Ecto neural progenitor cell (in vitro differentiated cells): ENCODE results near the gene ZBTB20.
"Not testable (repeated sequence)": the region's sequence is repeated elsewhere in the genome, so short reads cannot be mapped to it uniquely, and the experiment has no call there.

Experiments
- DNase-seq: peaks from one replicate; pipeline ENCODE4 v3.0.0-alpha.2; 2018; ENCODE audit warnings: low spot score

ZBTB20 gene

DNA sequence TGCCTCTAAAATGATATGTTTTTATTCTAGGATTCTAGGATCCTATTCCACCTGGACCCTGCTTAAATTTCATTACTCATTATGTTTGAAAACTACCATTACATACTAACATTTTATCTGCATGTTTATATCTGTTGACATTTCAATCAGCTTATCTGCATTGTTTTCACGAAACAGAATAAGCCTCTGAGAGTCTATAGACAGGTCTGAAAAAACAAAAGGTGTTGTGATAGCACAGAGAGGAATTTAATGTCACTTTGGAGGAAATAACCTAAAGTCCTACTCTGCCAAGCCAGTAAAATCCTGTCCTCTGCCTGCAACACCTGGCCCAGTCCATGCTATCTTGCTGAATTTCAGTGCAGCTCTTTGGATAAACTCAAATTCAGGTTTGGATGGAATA is 315.2 kb downstream of the ZBTB20 start:
- DNase-seq: no peak

DNA sequence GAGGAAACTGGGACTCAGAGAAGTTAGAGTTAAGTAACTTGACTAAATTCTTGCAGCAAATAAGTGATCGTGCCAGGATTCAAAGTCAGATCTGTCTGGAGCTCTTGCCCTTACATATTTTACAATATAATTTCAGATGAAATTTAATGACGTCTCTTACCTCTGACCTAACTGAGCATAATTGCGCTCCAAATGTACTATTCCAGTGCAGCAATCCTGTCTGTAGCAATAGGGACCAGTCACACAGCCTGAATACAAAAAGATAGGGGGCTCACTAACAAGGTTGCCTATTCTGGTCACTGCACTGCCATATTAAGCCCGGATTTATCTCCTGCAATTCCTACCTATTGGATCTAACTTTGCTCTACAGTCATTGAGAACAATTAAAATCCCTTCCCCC is 316.4 kb downstream of the ZBTB20 start:
- no peak for DNase-seq

DNA sequence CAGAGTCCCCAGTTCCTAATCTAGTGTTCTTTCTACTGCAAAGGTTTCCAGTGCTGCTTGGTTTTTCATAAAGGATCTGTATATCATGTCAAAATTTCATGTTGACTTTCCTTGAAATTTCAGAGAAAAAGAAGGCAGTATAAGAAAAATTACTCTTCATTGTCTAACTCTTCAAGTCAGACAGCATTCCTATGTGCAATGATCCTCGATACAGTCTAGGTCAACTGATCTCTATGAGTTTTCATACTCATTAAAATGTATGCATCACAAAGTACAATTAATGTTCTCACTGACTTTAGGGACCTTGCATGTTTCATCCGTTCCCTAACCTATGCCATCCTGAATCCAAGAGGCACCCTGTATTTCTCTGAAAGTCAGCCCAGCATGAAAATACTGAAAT is 317.3 kb downstream of the ZBTB20 start:
- no peak for DNase-seq

DNA sequence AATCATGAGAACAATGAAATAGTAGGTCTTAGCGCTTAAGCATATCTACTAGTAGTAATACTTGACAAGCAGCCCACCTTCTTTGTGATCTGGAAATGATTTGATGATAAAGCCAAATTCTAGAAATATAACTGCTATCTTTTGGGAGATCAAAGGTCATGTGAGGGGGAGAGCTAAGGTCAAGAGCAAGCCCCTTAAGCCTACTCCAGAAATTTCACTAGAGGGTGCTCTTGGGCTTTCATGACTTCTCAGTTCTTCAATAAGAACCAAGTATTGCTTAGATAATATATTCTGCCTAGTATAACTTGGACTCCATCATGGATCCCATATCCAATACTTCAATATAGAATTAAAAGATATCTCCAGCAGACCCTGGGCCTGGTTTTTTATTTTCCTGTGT is 319.6 kb downstream of the ZBTB20 start:
- no peak for DNase-seq

DNA sequence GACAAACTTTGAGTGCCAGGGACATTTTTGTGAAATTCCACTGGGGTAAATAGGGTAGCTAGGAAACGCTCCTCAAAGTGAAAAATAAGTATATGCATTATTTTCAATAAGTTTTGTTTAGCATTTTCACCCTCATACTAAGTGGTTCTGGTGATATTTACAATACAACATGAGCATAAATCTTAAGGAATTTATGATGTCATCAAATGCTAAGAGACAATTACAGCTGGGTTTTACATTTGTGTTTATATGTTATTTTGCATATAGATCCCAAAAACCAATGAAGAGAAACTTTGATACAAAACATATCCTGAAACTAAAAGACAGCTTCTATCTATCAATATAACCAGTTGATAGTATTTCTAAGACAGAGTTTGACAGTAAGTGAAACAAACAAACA is 323.1 kb downstream of the ZBTB20 start:
- DNase-seq: no peak

DNA sequence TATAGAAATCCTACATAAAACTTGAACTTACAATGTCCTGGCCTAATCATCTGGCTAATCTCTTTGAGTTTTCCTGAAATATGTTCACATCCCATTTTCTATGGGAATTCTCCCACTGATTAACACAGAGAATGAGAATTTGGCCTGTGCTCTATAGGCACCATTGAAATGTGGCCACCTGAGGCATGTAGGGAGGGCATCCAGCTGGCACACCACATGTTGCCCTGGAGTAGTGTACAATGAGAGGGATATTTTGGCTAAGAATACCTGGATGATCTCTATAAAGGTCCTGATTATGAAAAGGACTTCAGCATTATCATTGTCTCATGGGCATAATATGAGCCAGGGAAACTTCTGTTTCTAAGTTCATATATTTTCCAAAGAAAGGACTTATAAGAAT is 324.0 kb downstream of the ZBTB20 start:
- no peak for DNase-seq

DNA sequence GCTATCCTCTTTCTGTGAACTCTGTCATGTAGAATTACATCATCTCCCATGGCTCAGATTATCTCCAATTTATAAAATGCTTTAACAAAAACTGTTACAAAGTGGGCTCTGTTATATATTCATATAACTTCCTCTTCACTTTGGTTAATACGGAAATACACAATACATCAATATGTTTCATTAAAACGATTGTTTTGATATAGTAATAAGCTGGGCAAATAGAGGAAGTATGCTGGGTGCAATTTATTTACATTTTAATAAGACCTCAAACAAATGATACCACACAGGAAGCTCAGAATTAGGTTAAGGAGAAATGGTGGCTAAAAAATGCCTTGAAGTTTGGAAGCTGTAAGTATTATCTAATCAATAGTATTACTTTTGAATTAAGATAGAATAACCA is 331.0 kb downstream of the ZBTB20 start:
- no peak for DNase-seq

DNA sequence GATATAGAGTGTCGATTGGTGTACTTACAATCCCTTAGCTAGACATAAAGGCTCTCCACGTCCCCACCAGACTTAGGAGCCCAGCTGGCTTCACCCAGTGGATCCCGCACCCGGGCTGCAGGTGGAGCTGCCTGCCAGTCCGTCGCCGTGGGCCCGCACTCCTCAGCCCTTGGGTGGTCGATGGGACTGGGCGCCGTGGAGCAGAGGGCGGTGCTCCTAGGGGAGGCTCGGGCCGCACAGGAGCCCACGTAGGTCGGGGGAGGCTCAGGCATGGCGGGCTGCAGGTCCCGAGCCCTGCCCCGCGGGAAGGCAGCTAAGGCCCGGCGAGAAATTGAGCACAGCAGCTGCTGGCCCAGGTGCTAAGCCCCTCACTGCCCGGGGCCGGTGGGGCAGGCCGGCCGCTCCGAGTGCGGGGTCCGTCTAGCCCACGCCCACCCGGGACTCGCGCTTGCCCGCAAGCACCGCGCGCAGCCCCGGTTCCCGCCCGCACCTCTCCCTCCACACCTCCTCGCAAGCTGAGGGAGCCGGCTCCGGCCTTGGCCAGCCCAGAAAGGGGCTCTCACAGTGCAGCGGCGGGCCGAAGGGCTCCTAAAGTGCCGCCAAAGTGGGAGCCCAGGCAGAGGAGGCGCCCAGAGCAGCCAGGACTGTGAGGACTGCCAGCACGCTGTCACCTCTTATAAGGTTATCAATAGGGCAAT is 334.4 kb downstream of the ZBTB20 start:
- DNase-seq: not testable (repeated sequence)

DNA sequence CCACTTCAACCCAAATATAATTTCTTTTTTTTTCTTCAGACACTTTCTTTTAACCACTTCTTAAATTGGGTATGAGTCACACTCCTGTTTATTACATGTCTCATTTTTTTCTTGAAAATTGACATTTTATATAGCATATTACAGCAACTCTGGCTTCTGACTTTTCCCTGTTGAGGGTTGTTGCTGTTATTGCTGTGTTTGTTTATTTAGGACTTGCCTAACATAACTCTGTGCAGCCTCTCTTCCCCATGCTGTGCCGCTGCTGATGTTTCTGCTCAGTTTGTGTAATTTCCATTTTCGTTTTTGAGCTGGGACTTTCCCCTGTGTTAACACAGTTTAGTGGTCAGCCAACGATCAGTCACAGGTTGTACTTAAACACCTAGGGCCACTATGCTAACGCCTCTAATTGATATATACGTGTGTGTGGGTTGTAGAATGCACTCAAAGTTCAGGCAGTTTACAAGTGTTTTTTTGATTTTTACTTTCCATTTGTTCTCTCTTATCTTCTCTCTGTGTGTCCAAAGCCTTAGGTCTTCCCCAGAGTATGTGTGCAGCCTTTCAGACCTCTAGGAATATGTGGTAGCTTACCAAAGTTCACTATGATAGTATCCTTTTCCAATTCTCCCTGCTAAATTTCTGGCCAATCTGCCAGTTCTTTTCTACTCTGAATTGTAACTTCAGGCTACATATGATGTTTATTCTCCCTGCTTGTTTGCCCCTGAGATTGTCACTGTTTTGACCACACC is 337.2 kb downstream of the ZBTB20 start:
- no peak for DNase-seq

DNA sequence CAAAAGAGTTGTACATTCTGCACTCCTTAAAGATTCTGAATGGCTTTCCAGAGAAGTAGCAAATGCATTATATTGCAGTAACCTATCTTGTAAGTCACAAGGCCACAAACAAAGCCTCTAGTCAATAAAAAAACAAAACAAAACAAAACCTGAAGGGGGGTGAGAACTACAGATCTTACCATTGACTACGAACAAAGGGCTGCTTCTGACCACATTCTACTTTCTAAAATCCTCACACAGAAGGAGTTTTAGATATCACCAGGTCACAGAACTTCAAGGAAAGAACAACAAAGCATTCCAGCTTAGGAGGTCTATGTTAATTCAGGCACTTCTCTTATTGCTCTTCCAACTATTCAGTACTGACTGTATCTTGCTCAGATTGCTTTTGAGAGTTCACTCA is 343.0 kb downstream of the ZBTB20 start:
- no peak for DNase-seq

DNA sequence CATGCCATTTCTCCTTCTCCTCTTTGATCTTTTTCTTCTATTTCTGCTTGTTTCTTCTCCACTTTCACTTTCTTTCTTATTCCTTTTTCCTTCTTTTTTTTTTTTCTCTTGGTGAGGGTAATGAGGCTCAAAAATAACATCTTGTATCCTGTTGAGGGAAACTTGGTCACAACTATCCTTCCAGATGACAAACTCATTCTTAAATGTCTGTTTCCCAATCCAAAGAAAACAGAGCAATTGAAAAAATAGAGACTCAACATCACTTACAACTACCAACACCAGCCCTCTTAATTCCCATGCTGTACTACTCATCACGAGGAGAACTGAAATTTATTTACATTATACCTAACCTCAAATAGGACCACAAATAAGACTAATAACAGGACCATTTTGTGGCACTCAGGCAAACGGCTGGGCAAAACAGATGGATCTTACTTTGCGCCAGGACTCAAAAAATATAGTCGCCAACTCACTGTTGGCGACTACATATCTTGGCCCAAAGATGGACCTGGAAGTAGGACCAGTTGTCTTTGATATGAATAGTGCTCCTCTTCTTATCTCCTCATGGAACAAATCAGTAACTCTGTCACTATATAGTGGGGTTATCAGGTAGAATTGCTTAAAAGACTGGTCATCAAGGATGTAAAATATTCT is 343.9 kb downstream of the ZBTB20 start:
- no peak for DNase-seq

DNA sequence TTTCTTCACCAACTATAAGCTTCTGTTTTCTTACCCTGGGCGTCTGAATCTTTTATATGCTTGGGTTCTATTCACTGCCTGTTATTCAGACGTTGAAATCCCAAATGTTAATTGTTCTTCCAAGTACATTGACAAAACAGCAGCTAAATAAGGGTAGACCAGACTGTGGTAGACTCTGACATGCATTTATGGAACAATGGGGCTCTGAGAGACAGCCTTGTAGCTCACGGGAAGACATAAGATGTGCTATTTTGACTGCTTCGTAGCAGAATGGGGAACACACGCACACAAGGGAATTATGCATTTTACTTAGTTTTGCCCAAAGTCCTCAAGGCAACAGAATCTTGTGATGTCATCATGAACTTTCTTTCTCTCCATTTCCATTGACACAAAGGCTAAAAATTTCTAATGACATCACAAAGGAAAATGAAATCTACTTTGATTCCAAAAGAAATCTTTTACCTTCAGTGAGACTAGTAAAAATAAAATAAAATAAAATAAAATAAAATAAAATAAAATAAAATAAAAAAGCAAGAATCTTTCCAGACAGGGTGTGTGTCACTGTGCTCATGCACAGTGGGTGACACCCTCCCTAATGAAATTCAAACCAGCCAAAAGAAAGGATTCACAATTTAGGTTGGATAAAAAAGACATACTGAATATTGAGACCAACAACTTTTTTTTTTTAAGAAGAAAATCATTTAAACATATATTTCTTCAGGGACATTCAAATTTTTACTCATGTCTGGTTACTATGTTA is 346.6 kb downstream of the ZBTB20 start:
- DNase-seq: no peak

DNA sequence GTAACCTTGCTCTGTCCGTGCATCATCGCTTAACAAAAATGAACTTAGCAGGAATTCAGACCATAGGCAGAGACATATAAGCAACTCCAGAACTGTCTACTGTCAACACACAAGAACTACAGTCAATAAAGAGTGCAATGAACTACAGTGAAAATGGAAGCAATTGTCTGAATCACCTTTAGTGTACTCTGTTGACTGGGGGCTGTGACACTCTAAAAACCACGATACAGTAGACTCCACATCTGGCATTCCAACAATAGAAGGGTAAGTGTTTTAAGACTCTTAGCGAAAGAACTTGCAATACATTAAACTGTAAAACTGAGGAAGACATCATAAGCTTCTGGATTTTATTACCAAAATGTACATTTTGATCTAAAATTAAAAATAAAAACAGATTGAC is 347.3 kb downstream of the ZBTB20 start:
- DNase-seq: no peak

DNA sequence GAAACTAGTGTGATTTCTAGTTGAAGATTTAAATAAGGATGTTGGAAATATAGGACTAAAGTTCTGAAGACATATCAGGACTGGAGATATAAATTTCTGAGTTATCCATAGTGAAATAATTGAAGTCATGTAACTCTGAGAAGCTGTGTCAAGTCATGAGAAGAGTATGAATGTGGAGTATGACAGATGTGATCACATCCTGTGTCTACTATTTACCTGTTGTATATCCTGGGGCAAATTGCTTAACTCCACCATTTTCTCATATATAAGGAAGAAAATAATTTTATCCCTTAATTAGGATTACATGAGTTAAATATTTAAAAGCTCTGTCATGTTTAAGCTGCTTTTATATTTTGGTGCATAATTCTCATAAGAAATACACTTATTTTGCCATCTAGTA is 350.3 kb downstream of the ZBTB20 start:
- no peak for DNase-seq

DNA sequence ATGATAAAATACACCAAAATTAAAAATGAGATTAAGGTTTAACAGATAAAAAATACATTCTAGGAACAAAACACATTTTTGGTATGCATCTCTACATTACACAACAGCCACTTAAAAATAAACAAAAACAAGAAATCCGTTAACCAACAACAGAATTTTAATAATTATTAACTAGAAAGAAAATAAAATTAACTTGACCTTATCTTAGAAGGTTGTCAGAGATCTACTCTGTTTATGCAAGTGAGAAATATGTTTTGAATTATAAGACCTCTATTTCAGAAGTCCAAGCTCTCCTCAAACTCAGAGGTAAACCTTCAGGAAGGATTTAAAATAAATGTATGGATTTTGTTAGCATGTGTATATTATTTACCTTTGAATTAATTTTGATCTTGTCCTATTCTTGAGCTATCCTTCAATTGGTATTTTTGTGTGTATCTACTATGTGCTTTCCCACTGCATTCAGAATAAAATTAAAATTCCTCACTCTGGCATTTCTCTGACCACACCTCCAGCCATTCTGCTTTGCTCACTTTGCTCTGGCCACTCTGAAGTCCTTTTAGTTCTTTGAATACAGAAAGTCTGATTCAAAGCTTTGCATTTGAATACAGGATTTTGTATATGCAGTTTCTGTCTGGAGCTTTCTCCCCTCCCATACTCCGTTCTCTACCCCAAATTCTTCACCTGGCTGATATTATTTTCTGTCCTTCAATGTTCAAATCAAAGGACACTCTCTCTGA is 352.0 kb downstream of the ZBTB20 start:
- no peak for DNase-seq

DNA sequence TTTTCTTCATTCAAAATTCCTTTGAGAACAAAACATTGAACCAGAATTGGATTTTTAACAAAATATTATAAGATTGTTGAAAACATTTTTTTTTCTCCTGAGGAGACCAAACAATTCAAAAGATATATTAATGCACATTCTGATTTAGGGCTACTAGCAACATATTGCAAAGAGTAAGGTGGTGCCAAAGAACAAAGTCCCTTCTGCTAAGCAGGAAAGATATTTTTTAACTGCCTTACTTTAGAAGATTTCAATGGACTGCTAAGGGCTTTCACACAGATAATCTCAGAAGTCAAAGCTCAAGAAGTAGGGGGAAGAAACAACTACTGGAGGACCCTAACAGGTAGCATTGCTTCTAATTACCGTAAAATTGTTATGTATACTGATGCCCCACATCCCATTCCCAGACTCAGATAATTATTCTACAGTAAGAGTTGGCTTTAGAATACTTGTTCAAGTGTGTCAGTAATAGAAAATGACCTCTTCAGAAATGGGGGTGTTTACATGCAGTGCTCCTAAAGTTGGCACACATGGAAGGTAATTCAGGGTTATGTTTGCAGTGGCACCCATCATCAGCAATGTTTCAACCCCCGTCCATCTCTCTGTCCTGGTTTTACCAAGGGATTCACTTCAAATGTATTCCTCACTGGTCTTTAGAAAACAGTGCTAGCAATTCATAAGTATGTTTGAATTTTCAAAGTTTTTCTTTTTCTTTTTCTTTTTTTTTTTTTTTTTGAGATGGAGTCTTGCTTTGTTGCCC is 354.7 kb downstream of the ZBTB20 start:
- DNase-seq: no peak

DNA sequence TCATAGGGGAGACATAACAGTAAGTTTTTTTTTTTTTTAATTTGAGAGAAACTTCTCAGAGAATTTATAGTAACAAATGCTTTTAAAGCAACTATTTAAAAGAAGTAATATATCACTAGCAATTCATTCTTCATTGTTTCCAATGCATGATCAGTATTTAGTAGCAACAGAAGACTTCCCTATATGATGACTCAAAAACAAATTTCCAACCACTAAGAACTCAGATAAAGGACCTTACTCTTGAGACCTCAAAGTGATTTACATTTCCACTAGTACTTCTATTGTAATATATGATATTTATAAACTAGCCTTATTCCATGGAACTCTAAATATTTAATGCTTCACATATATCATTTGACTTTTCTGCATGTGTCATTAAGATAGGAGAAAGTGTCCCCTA is 356.3 kb downstream of the ZBTB20 start:
- DNase-seq: no peak

DNA sequence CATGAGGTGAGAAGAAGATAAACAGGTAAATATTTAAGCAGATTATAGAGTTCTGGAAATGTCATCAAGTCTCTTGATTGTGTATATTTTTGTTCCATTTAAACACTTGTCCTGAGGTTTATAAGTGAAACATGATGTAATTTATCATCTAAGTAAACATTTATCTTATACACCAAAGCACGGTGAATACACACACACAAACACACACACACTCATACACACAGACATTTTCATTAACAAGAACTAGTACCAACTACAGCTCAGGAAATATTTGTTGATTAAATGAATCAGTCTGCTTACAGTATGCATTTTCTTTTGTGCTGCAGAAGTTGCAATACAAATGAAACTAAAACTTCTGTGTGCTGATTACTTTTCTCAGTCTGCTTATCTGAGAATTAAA is 357.3 kb downstream of the ZBTB20 start:
- no peak for DNase-seq

DNA sequence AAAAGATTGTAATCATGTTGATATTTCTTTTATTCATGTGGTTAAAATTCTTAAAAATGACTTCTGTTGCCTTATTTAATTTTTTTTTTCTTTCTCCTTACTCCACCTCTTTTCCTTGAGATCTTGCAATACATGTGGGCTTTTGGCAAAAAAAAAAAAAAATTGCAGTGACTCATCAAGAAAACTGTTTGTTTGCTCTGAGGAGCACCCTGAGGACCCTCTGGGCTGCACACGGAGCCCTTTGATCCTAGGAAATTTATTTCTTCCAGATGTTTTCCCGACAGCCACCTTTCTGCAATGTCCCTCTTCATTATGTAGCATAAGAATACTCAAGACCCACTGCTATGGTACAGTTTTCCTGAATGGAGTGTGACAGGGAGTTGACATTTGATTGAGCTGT is 371.7 kb downstream of the ZBTB20 start:
- no peak for DNase-seq

DNA sequence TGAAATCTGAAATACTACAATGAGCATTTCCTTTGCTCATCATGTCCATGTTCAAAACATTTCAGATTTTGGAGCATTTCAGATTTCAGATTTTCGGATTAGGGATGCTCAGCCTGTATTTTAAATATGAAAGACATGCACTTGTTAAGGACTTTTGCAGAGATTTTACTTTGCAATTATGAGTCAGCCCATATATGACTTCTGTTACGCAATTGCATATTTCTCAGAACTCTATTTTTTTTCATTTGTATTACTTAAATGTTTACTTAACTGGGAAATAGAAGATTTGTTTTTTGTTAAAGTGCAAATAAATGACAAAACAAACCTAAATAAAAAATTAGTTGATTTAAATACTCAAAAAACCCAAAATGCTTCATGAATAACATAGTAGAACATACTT is 376.2 kb downstream of the ZBTB20 start:
- no peak for DNase-seq

DNA sequence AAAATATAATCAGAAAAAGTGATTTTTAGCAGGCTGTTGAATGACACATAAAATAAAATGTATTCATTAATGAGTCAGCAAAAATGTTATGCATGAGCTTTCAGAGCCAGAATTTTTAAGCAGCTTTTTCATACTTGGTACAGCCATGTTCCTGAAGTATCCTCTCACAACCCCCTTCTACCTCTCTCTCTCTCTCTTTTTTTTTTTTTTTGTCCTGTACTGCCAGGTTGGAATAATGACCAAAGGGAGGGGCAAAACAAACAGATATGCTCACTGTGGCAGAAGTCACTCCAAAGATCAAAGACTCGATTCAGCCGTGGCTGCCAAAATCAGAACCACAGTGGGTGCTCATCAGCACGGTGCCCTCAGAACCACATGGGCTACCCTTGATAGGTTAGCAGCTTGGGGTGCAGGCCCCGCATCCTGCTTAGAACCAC is 383.0 kb downstream of the ZBTB20 start:
- DNase-seq: no peak
